Measurements from ENCODE around the gene MLC1. TPM values are rescaled to one million over a fixed set of nuclear protein-coding genes. Genes with fewer than 3 reads are reported as not detected.

Gene MLC1
- total RNA-seq, 4 donors from 2014 or later, result not detected

DNA sequence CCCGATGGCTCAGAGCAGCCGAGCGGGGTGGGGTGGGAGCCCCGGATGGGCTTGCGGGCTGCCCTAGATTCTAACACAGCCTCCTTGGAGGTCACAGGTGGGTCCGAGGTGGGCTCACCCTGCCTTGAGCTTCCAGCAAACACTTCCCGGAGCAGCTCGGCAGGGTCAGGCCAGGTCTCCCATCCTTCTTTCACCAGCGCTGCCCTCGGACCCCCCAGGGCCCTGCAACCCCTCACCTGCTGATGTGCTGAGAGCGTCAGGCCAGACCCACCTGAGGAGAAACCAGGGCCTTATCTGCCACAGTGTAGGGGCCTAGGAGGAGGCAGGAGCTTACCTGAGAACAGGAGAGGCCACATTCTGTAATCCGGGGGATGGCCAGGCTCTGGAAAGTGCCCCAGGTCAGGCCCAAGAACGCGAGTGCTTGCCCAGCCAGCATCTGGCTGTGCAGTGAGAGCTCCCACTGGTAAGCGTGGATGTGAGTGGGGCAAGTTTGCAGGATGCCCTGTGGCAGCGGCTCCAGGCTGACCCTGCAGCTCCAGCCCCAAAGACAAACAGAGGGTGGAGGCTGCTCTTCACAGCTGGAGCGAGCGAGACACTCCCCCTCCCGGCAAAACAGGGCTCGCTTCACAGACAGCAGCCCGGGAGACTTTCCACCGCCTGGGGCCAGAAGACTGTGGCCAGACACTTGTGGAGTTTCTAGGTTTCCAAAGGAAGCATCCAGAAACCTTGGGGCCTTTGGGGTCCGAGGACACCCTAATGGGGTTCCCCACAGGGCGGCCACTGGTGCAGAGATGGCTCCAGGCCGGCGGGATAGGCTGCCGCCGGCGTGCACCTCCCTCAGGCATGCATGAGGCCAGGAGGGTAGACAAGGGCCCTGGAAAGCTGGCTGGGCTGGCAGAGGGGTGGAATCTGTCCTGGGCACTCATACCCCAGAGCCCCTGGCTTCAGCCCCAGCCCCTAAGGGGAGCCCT is 72.7 kb downstream of the MLC1 start, which contains the start of gene IL17REL:
Gene IL17REL (minus strand): TSS at position 555 of the 971 bp plus-strand sequence. CDS start 119 bp downstream, at position 436.
- H3K36me3 ChIP-seq, result no peaks in the 10 kb centered on the region

DNA sequence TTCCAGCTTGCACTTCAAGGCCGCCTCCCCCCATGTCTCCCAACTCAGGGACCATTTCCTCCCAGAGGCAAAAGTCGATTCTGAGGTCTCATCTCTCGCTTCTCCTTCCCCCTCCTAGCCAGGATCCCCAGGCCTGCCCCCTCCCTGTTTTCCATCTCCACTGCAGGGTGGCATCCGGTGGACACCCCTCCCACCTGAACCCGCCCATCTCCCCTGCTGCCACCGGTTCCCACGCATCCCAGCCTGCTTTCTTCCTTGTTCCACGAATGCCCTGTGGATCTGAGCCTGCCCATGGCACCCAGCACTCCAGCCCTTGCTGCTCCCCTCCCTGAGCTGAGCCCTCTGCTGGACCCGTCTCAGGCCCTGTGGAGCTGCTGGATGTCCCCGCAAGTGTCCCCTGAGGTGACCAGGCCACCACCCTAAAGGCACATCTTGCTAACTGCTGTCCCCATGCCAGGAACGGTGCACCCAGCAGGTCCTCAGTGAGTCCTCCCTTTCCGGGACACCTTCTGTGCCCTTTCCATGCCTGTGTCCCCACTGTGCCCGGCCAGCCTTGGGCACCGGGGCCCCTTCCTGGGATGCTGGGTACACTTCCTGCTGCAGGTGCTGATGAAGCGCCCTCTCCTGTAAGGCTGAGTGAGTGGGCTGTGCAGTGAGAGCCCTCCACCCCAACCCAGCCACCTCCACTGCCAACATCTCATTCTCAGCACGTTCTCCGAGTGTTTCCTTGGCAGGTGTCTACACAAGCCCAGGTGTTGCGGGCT is 73.6 kb downstream of the MLC1 start:
- Histone ChIP-seq H3K4me1 (peaks cover 0 to 34% (median 19%) of the 10 kb centered on the region in 4 donors), H3K27me3 (peaks cover 4 to 38% of the 10 kb centered on the region in 2 donors), H3K27ac (no peak overlapping the region), H3K36me3 (no peaks in the 10 kb centered on the region), H3K4me3 (no peak overlapping the region), H3K9me3 (no peaks in the 10 kb centered on the region)
- no peak for TF ChIP-seq POLR2A (IDR thresholded peaks at IDR 0.05)
- TF ChIP-seq, protein P1, sequence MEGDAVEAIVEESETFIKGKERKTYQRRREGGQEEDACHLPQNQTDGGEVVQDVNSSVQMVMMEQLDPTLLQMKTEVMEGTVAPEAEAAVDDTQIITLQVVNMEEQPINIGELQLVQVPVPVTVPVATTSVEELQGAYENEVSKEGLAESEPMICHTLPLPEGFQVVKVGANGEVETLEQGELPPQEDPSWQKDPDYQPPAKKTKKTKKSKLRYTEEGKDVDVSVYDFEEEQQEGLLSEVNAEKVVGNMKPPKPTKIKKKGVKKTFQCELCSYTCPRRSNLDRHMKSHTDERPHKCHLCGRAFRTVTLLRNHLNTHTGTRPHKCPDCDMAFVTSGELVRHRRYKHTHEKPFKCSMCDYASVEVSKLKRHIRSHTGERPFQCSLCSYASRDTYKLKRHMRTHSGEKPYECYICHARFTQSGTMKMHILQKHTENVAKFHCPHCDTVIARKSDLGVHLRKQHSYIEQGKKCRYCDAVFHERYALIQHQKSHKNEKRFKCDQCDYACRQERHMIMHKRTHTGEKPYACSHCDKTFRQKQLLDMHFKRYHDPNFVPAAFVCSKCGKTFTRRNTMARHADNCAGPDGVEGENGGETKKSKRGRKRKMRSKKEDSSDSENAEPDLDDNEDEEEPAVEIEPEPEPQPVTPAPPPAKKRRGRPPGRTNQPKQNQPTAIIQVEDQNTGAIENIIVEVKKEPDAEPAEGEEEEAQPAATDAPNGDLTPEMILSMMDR (IDR thresholded peaks at IDR 0.05), result no peak
- DNase-seq, result peak in 1 of 3 donors; percentile 51

More for the DNA sequence above, 72.7 kb downstream of the MLC1 start, which contains the start of gene IL17REL:
- H3K27me3 ChIP-seq, result peaks cover 4 to 38% of the 10 kb centered on the region in 2 donors
- peaks cover 0 to 42% (median 19%) of the 10 kb centered on the region in 4 donors for H3K4me1 ChIP-seq
- DNase-seq, result peak in 2 of 3 donors; percentile 62 to 65
- no peak for TF ChIP-seq POLR2A (IDR thresholded peaks at IDR 0.05)
- TF ChIP-seq, protein P1 (IDR thresholded peaks at IDR 0.05), result peak in 3 of 6 experiments; percentile 45 to 53 (median 45)
- no peak within 1 kb of the TSS for H3K27ac ChIP-seq
- no peaks in the 10 kb centered on the region for H3K9me3 ChIP-seq
- H3K4me3 ChIP-seq, result no peak within 1 kb of the TSS

DNA sequence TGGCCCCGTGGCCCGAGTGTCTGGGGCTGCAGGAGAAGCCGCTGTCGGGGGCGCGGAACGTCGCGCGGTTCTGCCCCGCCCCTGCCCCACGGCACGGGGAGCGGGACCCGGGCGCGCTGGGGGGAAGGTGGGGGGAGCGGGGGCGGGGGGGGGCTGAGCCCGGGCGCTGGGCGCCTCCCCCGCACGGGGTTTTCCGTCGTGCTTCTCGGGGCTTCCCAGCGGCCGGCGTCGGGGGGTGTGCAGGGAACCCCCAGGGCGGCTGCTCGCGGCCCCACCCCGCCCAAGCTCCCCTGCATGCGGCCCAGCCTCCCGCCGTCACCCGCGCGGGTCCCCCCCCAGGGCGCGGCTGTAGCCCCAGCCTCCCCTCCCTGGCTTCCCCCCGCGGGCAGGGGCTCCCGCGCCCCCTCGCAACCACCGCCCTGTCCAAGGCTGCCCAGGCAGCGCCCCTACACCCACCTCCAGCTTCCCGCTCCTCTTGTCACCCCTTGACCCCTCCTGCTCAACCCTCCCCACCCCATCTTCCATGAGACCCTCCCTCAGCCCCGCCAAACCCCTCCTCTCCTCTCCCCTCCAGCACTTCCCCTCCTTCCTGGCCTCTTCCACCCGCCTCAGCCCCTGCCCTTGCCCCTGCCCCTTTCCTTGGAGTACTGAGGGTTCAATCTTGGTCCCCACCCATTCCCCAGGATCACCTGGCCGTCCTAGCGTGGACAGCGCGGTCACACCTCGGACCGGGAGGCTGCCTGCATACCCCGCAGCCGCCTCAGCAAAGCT is 74.4 kb downstream of the MLC1 start:
- H3K36me3 ChIP-seq, result no peaks in the 10 kb centered on the region
- TF ChIP-seq POLR2A (IDR thresholded peaks at IDR 0.05), result no peak
- TF ChIP-seq, protein P1 (IDR thresholded peaks at IDR 0.05), result no peak
- peaks cover 0 to 30% (median 20%) of the 10 kb centered on the region in 4 donors for H3K4me1 ChIP-seq
- peak in 2 of 3 donors; percentile 40 to 44 for DNase-seq
- no peaks in the 10 kb centered on the region for H3K9me3 ChIP-seq
- peak overlapping the region in 2 of 4 donors; percentile 11 to 40 for H3K4me3 ChIP-seq
- H3K27ac ChIP-seq, result peak overlapping the region in 1 of 4 donors; percentile 44
- peaks cover 4 to 35% of the 10 kb centered on the region in 2 donors for H3K27me3 ChIP-seq

DNA sequence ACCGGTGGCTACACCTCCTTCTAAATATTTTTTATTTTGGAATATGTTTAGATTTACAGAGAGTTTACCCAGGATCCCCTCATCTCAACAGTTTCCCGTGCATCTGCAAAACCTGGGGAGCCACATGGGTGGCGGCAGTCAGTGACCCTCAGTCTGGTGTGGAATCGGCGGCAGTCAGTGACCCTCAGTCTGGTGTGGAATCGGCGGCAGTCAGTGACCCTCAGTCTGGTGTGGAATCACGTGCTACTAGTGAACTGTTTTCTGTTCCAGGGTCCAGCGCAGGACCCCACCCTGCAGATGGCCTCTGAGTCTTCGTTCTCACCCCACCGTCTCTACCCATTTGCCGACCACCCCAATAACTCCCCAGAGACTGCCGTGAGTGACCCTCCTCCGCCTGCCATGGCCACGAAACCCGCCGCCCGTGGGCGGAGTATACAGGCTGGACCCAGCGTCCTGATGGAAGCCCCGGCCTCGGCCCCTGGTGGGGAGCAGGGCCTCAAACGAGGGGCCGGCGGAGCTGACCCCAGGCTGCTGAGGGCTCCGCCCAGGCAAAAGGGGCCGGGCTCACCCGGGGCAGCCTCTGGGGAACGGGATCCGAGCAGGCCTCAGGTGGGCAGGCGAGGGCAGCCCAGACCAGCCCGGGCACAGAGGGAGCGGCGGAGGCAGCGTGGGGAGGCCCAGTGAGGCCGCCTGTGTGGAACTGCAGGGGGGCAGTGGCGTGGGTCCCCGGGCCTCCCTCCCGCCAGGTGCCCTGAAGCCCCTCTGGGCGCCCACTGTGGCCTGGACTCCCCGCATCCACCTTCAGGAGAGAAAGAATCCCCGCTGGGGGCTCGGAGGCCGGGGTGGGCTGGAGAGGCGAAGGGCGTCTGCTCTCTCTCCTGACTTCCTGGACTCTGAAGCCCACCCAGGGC is 75.2 kb downstream of the MLC1 start:
- TF ChIP-seq POLR2A (IDR thresholded peaks at IDR 0.05), result no peak
- TF ChIP-seq, protein P1 (IDR thresholded peaks at IDR 0.05), result no peak
- peak overlapping the region in 1 of 4 donors; percentile 40 for H3K4me3 ChIP-seq
- peaks cover 4 to 27% of the 10 kb centered on the region in 2 donors for H3K27me3 ChIP-seq
- peak overlapping the region in 1 of 4 donors; percentile 44 for H3K27ac ChIP-seq
- no peaks in the 10 kb centered on the region for H3K9me3 ChIP-seq
- H3K36me3 ChIP-seq, result no peaks in the 10 kb centered on the region
- H3K4me1 ChIP-seq, result peaks cover 0 to 31% (median 18%) of the 10 kb centered on the region in 4 donors
- peak in 2 of 3 donors; percentile 37 to 44 for DNase-seq

Other genes starting within 250 kb of the MLC1 start
- 10 to 100 TPM; 14.9 to 24.0 (median 20.9) TPM for gene ZBED4, start 231.6 kb downstream of the MLC1 start, total RNA-seq
- gene ALG12, start 167.0 kb downstream of the MLC1 start, total RNA-seq, result 10 to 100 TPM; 17.3 to 25.5 (median 22.1) TPM
- 10 to 100 TPM; 33.3 to 52.0 (median 41.1) TPM for gene CRELD2, start 166.8 kb downstream of the MLC1 start, total RNA-seq
- gene PIM3, start 124.7 kb downstream of the MLC1 start, total RNA-seq, result 100 to 1,000 TPM in 2 of 4 donors, 10 to 100 TPM in 2; 66.2 to 142 (median 105) TPM
- 1 to 10 TPM in 3 of 4 donors, not detected in 1; 1.1 to 2.3 (median 1.2) TPM for gene IL17REL, start 72.7 kb downstream of the MLC1 start, total RNA-seq
- gene TTLL8, start 27.1 kb downstream of the MLC1 start, total RNA-seq, result not detected
- gene MOV10L1, start 4.6 kb upstream of the MLC1 start, total RNA-seq, result under 1 TPM in 1 of 4 donors, not detected in 3; 0.67 TPM
- gene PANX2, start 85.3 kb upstream of the MLC1 start, total RNA-seq, result under 1 TPM in 1 of 4 donors, not detected in 3; 0.40 TPM
- gene TRABD, start 100.5 kb upstream of the MLC1 start, total RNA-seq, result 100 to 1,000 TPM in 1 of 4 donors, 10 to 100 TPM in 3; 44.0 to 111 (median 86.3) TPM
- gene SELENOO, start 115.6 kb upstream of the MLC1 start, total RNA-seq, result 100 to 1,000 TPM in 1 of 4 donors, 10 to 100 TPM in 3; 48.7 to 101 (median 74.0) TPM
- gene TUBGCP6, start 159.6 kb upstream of the MLC1 start, total RNA-seq, result 100 to 1,000 TPM in 2 of 4 donors, 10 to 100 TPM in 2; 51.5 to 163 (median 111) TPM
- 100 to 1,000 TPM in 3 of 4 donors, 10 to 100 TPM in 1; 57.3 to 165 (median 119) TPM for gene HDAC10, start 165.8 kb upstream of the MLC1 start, total RNA-seq
- gene MAPK12, start 176.3 kb upstream of the MLC1 start, total RNA-seq, result 10 to 100 TPM in 1 of 4 donors, 1 to 10 TPM in 3; 1.2 to 37.1 (median 5.4) TPM
- 10 to 100 TPM in 1 of 4 donors, 1 to 10 TPM in 2, not detected in 1; 2.0 to 14.0 (median 2.5) TPM for gene MAPK11, start 185.0 kb upstream of the MLC1 start, total RNA-seq
- gene PLXNB2, start 222.2 kb upstream of the MLC1 start, total RNA-seq, result 100 to 1,000 TPM; 182 to 597 (median 307) TPM
- gene DENND6B, start 241.6 kb upstream of the MLC1 start, total RNA-seq, result 10 to 100 TPM in 1 of 4 donors, 1 to 10 TPM in 3; 5.4 to 14.9 (median 6.3) TPM